NCI-H146 treated with DMSO at 0.1 percent for 48 hours (cell line): ENCODE results near the gene SHISAL1.

ENCODE experiments used
- DNase-seq: peaks from one replicate; lab custom pipeline; 2025; ENCODE audit not compliant: unreplicated experiment; lab: John Stamatoyannopoulos, UW

Gene SHISAL1

DNA sequence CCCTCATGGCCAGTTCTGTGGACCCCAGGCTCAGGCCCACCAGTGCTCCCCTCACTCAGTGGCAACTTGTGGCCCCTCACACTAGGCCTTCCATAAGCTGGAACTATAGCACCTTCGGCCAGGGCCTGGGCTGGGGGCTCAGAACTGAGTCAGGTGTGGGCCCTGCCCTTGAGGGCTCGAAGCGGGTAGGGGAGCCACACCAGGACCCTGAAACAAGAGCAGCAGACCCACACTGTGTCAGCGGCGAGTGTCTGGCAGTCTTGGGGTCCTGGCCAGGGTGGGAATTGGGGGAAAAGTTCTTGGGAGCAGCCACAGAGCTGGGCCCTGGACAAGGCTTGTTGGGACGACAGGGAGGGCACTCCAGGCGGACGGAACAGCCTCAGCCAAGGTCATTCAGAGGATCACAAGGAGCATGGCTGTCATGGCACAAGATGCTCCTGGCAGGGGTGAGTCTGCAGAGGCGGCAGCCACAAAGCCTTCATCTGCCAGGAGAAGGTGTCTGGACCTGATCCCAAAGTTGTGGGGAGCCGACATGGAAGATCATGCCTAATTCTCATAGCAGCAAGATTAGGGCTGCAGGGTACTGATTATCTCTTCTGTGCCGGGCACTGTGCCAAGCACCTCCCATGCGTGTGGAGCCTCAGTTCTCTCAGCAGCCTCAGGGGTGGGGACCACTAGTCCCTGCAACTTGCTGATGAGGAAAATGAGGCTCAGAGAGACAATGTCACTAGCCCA is 50.7 kb downstream of the SHISAL1 start:
- no peak for DNase-seq

GRCh38 chr22:44261164-44261860 is 51.4 kb downstream of the SHISAL1 start:
- no peak for DNase-seq

DNA sequence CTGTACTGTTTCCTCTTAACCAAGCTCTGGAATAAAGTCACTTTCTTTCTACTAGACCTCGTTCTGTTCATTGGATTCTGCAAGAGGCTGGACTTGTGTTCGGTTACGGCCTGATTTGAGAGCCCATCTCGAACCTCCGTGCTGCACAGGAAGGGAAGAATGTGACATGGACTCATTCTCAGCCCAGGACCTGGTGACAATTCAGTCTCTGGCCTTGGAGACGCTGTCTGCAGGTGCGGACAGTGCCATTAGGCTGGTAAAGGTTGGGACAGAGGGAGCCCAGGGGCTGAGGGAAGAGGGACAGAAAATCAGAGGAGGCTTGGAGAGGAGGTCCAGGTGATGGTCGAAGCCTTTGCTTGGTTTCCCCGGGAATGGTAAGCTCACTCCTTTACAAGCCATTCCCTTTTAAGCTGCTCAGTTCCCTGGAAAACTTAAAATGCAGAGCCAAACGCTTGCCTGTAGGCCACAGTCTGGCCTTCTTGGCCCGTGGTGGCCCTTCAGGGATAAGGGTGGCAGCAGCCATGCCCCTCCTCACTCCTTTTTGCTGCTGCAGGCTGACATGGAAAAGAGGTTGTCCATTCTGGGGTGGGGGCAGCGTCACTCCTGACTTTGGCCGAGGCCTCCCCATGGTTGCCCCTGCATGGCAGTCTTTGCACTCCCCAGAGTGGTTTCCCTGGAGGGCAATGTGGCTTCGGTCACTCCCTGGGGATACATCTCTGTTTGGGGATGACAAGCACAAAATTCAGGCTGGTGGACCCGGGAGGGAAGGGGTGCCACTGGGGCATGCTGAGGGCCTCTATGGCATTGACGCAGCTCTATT is 52.3 kb downstream of the SHISAL1 start:
- no peak for DNase-seq

GRCh38 chr22:44259366-44260215 is 53.2 kb downstream of the SHISAL1 start:
- DNase-seq = no peak

DNA sequence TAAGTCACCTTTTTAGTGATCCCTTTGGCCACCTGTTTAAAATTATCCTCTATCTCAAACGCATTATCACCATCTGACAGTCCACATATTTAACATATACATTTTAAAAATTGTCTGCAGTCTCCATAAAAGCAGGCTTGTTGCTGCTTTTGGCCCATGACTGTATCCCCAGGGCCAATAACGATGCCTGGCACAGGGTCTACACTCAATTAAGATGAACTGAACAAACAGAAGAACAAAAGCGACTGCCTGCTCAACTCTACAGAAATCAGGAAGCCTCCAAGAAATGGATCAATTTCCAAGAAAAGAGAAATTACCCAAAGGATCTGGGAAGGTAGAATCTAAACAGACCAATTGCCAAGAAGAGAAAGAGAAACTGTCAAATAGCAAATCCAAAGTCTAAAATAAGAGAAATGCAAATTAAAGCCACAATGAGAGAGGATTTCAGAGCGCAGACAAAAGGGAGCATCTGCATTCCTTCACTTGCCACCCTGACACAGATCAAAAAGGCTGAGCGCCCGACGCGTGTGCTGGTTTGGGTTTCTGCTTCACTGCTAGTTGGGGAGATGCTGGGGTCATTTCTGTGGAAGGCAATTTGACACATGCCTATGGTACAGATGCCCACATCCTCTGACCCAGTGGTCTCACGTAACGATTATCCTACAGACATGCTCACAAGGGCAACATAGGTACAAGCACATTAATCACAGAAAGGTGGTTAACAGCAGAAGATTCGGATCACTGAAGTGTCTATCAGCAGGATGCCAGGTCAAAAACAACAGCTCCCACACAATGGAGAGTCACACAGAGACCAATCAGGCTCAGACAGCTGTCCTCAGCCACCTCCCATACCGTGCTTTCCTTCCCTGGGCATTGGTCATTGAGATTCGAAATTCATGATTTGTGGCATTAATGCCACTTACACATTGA is 55.9 kb downstream of the SHISAL1 start:
- DNase-seq = no peak

DNA sequence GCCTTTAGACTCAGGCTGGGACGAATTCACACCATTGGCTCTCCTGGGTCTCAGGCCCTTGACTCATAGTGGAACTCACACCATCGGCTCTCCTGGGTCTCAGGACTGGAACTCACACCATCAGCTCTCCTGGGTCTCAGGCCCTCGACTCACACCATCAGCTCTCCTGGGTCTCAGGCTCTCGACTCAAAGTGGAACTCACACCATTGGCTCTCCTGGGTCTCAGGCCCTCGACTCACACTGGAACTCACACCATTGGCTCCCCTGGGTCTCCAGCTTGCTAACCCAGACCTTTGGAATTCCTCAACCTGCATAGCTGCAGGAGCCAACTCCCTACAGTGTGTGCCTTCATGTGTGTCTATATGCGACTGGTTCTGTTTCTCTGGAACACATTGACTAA is 56.7 kb downstream of the SHISAL1 start:
- DNase-seq = no peak

DNA sequence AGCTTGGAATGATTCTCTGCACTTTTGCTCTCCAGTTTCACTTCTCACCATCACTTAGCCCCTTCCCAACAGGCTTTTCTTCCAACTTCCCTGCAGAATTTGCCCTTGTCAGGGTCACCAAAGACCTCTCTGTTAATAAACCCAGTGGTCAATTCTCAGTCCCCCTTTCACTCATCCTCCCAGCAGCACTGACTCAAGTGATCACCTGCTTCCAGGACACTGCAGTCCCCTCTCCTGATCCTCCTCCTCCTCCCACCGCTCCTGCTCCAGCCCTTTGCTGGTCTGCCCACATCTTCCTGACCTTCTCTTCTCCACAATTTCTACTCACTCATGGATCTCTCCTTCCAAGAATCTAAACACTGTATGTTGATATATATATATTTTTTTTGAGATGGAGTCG is 57.9 kb downstream of the SHISAL1 start:
- no peak for DNase-seq

GRCh38 chr22:44249376-44250147 is 63.2 kb downstream of the SHISAL1 start:
- DNase-seq = no peak

GRCh38 chr22:44248926-44249325 is 63.8 kb downstream of the SHISAL1 start:
- DNase-seq = no peak

- no peak for DNase-seq
Measured at GRCh38 chr22:44247923-44248892, 64.5 kb downstream of the SHISAL1 start.

- no peak for DNase-seq
Measured at GRCh38 chr22:44247346-44247745, 65.4 kb downstream of the SHISAL1 start.

- DNase-seq = no peak
Measured at GRCh38 chr22:44246615-44247326, 66.0 kb downstream of the SHISAL1 start.

DNA sequence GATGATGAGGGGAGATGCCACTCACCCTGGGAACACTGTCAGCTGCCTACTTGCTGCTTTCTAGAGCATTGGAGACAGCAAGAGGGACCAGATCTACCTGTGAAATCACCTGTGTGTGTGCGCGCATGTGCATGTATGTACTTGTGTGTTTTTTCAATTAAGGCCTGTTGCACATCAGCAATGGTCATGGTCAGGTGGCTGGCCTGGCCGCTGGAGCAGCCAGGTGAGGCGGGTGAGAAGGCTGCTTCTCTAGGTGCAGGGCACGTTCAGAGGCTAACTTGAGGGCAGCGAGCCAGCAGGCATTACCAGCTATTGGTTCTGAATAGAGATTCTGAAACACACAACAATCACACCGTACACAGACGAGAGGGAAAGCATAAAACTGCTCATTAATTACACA is 66.9 kb downstream of the SHISAL1 start:
- no peak for DNase-seq

DNA sequence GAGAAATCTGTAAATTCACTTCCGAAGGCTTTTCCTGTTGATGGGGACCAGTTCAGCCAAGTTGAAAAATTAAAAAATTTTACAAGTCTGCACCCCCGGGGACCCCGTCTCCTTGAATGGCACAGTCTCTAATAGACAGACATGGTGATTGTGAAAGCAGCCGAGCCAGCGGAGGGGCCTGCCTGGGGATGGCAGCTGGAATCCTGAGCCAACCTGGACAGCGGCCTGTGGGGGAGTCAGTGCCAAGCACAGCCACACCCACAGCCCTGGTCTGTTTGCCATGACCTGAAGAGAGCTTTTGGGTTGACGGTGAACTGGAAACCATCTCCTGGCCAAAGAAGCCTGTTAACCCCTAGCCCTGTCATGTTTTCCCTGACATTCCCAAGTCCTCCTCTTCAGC is 67.3 kb downstream of the SHISAL1 start:
- no peak for DNase-seq

DNA sequence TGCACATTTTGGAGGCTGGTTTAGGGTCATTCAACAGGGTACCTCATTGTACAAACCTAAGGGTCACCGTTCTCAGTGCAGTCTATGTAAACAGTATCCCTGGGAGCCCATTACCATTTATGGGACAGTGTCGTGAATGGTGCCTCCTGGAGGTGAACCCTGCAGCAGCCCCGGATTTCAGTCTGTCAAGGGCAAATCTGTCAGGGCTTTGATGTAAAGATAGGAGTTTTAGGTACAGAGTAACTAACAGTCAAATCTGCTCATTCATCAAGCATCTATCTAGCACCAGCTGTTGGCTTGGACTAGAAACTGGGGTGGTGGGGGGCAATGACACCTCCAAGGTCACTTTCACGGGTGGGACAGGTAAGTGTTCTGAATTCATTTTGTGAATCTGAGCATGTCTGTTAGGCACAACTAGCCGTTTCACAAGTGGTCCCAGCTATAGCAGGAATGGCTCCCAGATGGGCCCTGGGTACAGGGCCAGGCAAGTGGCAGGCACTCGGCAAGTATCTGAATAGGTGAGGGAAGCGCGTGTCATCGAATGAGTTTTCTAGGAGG is 68.4 kb downstream of the SHISAL1 start:
- DNase-seq = no peak

DNA sequence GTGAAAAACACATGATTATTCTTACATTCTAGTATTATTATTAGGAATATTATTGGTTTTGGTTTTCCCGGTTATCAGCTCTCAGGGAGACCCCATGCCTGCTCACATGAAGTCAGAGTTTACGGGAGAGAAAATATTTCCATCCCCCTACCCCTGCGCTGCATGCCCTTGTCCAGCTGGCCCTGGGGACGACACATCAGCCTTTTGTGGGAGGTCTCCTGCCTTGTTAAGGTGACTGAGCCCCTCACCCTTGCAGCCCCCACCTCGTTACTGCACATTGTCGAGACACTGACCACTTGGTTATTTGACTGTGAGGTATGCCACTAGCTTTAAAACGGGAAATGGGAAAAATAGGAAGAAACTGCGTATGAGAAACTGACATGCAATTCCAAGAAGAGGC is 69.0 kb downstream of the SHISAL1 start:
- DNase-seq = no peak
